COLO829 (cell line): ENCODE results near the gene RNF187.
"Not testable (repeated sequence)": the region's sequence is repeated elsewhere in the genome, so short reads cannot be mapped to it uniquely, and the experiment has no call there.

Experiments used
- DNase-seq: peaks from one replicate; pipeline ENCODE4 v3.0.0; 2012; ENCODE audit warnings: low spot score

Gene RNF187

DNA sequence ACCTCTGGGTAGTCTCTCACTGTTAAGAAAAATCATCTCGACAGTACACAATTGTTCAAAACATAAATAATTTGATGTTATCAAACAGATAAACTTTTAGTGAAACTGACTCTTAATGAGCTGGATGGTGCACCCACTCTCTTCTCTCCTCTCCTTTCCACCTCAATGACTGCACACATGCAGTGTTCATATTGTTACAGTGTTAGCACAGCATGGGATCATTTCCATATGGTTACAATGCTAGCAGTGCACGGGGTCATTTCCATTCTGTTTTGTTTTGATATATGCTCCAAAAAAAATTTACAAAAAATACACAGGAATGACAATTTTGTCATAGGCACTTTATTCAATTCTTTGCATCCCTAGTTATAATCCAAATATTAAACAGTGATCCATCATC, 26.4 kb upstream of the RNF187 start:
- DNase-seq = no peak

DNA sequence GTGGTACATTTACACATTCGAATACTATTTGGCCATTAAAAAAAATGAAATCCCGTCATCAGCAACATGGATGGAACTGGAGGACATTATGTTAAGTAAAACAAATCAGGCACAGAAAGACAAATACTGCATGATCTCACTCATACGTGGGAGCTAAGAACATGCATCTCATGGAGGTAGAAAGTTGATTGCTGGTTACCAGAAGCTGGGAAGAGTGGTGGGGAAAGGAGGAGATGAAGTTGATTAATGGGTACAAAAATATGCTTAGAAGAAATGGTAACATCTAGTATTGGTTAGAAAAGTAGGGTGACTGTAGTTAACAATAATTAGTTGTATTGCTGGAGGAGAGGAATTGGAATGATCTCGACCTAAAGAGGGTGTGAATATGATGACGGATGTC, 24.6 kb upstream of the RNF187 start:
- no peak for DNase-seq

DNA sequence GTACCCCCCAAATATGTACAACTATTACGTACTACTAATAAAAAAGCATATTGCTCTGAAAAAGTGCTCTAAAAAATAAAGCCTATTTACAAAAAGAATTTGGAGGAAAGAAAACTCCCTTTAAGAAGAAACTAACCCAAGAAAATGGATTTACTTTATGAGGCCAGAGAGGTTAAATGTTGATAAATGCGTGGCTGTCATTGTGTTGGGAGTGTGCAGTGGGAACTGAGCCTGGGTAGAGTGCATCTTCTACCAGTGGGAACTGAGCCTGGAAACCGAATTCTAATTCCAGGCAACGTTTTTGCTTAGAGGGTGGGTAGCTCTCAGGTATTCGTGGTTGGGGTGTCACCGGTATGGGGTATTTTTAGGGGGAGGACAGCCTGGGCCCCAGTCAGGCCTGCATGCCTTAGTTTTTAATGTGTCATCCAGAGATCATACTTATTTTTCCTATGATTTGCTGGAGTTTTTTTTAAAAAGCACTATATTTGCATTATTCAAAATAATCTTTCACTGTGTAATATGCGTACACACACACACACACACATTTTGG, 24.1 kb upstream of the RNF187 start:
- DNase-seq = no peak

DNA sequence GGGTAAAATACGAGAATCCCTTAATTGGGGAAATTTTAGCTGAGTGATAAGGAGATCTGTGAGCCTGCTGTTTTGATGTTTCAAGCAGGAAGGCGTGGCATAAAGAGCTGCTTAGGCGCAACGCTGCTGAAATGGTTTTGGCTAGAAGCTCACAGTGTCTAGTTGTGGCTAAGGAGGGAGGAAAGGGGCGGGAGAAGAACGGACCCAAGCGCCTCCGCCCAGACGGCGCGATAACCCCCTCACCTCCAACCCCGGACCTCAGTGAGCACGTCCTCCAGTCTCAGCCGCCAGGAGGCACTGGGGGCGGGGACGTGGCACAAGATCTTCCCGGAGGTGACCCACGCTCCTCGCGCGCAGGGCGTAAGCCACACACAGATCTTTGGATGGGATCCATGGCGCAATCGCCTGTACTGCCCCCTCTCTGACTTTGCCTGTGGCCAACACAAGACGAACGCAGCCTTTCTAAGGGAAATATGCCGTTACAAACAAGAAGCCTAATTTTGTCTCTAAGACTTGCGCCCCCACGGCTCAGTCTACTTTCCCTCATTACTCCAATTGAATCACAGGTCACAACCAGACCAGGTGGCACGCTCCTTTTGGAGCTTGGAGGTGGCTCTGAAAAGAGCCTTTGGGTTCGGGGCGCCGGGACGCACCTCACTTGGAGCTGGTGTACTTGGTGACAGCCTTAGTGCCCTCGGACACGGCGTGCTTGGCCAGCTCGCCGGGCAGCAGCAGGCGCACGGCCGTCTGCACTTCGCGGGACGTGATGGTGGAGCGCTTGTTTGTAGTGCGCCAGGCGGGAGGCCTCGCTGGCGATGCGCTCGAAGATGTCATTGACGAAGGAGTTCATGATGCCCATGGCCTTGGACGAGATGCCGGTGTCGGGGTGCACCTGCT, 23.4 kb upstream of the RNF187 start:
- DNase-seq = no peak

DNA sequence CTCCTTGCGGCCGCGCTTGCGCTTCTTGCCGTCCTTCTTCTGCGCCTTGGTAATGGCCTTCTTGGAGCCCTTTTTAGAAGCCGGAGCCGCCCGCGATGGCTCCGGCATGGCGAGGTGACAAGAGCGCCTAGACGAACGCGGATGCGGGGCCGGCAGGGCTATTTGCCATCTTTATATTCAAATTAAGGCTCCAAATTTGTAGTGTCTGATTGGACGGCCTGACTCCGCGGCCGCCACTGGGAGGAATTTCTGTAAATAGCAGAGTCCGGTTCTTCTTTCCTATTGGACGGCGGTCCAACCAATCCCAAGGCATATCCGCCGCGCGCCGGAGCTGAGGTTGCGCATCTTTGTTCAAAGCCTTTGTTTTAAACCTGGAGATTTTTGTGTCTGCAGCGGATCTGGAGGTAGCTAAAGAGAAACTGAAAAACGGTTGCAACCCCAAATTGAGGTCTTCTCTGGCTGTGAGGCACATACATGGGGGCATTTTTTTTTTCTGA, 22.6 kb upstream of the RNF187 start:
- DNase-seq = peak; percentile 52

DNA sequence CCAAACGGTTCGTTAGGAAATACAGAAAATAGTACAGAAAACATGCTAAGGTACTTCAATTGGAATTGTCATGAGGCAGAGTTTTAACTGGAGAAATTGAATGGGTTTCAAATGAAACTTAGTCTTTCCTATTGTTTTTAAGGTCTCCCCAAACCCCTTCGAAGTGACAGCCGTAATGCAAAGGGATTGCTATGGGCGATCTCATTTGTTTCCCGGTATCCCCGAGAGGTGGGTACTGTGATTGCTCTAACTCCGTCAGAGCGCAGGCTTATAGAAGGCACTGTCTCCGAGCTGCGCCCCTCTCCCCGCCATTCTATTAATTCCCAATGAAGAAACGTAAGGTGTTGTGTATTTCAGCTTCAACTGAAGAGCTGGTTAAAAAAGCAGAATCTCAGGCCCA, 22.0 kb upstream of the RNF187 start:
- DNase-seq = no peak

DNA sequence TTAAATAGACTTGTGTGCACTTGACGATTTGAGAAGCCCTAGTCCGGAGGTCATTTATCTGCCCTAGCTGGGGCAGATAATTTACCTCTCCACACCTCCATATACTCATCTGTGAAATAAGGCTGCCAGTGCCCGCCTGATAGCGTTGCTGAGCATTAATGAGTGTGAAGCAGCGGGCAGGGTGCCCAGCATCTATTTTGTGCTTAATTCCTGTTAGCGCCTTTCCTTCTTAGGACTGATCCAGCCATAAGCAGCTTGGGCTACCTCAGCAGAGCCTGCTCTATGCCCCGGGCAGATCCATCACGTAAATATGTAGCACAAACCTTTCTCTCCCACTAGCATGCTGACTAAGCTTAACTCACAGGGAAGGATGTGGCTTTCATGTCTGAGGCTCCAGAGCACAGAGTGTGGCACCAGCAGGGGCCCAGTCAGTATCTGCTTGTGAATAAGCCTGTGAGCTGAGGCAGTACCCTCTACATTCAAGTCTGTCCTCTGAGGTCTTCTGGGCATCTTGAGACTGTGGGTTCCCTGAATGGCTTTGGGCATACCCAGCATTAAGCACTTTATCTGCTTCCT, 21.5 kb upstream of the RNF187 start:
- no peak for DNase-seq

DNA sequence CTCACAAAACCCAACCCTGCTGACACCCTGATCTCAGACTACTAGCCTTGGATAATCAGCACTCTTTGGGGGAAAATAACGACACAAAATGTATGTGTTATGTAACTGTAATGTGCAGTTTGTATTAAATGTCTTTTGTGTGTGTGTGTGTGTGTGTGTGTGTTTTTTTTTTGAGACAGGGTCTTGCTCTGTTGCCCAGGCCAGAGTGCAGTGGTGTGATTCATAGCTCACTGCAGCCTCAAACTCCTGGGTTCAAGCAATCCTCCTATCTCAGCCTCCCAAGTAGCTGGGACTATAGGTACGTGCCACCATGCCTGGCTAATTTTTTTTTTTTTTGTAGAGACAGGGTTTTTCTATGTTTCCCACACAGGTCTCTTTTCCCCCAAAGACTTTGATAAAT, 19.0 kb upstream of the RNF187 start:
- not testable (repeated sequence) for DNase-seq

DNA sequence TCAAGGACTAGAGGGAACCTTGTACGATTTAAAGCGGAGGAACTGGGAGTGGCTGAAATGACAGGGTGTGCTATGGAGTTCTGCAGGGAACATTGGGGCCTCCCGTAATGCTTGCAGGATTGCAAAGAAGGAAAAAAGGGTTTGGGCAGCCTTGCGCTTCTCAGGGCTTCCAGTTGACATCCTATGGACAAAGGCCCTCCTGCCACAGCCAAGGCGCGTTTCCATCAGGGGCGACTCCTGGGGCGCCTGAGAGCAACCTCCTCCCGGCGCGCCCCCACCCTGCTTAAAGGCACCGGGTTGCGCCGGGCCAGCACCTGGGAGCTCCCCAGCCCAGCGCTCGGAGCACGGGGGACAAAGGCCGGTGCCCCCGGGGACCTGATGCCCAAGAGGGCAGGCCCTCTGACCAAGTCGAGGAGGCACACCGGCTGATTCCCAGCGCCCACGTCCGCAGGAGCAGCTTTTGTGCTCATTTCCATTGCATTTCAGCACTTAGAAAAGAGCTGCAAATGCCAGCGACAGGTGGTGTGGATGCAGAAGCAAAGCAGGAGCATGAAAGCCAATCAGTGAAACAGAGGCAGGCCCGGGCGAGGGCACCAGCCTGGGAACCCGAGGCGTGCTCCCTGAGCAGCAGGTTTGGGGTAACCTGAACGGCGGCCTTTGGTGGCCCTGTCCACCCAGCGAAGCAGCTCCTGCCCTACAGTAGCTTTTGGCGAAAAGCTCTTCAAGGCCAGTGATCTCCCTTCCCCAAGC, 17.6 kb upstream of the RNF187 start:
- DNase-seq = no peak

DNA sequence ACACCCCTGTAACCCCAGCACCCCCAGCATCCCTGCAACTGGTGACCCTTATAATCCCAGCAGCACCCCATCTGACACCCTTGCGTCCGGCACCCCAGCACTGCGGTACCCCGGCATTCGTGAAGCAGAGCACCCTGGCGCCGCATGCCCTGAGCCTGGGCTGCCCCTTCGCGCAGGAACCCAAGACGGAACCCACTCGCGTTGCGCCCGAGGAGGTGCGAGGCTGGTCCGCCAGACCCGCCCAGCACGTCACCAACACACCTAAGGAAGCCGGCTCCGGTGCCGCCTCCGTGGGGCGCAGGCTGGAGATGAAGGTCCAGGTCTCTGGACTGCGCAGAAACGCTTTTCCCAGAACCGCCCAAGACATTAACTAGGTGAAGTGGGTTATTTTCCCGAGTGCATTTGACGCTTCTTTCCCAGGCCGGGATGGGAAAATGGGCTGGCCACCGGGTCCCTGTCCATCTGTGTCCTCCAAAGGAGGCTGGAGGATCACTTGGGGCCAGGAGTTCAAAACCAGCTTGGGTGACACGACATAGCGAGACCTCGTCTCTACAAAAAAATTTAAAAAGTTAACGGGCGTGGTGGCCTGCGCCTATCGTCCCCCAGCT, 15.9 kb upstream of the RNF187 start:
- DNase-seq = no peak

DNA sequence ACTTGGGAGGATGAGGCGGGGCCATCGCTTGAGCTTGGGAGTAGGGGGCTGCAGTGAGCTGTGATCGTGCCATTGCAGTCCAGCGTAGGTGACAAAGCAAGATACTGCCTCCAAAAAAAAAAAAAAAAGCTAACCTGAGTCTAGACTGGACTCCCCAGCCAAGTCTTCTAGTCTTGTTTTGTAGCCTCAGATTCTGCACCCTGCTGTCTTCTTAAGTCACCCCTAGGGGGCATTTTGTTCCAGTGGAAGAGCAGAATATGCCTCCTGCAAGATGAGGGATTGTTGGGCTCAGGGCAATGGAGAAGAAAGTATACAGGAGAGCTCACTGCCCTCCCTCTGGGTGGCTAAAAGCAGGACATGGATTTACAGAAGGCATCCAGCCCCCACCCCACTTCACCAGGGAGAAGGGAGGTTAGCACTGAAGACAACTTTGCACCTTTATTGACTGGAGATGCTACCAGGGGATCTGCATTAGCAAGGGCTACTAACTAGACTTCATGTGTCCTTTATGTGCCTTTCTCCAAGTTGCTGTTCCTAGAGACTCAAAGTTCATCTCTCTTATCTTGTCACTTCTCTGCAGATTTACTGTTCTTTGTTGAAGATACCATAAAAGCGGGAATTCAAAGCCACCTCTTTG, 15.3 kb upstream of the RNF187 start:
- peak; percentile 65 for DNase-seq

DNA sequence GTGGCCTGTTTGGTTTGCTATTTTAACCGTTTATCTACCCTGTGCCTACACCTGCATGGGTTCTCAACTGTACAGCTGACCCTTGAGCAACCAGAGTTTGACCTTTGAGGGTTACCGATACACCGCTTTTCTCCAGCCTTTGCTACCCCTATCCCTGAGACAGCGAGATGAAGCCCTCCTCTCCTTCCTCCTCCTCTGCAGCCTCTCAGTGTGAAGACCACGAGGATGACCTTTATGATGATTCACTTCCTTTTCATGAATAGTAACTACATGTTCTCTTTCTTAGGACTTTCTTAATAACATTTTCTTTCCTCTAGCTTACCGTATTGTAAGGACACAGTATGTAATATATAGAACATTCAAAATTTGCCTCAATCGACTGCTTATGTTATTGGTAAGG, 14.5 kb upstream of the RNF187 start:
- DNase-seq = peak; percentile 60

DNA sequence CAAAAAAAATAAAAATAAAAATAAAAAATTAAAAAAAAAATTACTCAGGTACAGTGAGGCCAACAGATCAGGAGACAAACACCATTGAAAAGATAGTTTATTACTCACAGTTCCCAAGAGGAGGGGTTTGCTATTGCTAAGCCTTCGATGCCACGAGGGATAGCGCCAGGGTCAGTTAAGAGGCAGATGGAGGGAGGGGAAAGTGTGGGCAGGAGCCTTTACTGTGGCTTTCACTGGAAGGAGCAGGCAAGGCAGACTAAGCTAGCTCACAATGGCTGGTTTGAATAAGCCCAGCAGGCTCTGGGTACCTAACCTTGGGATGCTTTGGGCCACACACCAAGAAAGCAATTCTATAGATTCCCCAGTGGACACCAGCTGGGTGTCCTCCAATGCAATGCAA, 12.7 kb upstream of the RNF187 start:
- no peak for DNase-seq

DNA sequence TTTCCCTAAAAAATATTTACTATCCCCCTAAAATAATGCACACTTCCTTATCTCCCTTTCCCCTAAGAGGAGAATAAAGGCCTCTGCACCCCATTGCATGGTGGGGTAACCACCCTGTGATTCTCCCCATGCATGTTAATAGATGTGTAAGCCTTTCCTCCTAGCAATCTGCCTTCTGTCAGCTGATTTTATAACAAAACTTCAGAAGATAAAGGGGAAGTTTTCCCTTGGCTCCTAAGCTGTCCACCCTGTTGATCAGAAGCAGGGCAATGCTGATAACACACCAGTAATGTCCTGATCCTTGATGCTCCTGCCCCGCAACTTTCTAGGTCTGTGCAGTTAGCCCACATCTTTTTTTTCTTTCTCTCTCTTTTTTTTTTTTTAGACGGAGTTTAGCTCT, 11.4 kb upstream of the RNF187 start:
- DNase-seq = no peak

DNA sequence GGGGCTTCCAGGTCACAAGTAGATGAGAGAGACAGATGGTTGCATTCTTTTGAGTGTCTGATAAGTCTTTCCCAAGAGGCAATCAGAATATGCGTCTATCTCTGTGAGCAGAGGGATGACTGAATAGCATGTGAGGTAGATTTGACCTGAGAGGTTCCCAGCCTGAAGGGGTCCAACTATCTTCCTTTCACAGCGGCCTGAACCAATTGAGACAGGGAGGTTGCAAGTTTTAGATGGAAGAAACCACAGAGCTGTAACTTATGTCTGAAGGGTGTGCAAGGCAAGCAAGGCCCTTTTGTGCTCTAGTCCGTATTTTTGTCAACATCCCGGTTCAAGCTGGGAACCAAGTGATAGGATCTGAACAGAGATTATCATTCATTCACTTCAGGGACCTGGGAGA, 9.9 kb upstream of the RNF187 start:
- DNase-seq = no peak

DNA sequence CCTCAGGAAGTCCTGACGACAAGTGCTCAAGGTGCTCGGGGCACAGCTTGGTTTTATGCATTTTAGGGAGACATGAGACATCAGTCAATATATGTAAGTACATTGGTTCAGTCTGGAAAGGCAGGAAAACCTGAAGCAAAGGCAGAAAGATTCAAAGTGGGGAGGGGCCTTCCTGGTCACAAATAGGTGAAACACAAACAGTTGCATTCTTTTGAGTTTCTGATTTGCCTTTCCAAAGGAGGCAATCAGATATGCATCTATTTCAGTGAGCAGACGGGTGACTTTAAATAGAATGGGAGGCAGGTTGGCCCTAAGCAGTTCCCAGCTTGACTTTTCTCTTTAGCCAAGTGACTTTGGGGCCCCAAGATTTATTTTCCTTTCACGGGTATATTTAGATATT, 8.9 kb upstream of the RNF187 start:
- no peak for DNase-seq

DNA sequence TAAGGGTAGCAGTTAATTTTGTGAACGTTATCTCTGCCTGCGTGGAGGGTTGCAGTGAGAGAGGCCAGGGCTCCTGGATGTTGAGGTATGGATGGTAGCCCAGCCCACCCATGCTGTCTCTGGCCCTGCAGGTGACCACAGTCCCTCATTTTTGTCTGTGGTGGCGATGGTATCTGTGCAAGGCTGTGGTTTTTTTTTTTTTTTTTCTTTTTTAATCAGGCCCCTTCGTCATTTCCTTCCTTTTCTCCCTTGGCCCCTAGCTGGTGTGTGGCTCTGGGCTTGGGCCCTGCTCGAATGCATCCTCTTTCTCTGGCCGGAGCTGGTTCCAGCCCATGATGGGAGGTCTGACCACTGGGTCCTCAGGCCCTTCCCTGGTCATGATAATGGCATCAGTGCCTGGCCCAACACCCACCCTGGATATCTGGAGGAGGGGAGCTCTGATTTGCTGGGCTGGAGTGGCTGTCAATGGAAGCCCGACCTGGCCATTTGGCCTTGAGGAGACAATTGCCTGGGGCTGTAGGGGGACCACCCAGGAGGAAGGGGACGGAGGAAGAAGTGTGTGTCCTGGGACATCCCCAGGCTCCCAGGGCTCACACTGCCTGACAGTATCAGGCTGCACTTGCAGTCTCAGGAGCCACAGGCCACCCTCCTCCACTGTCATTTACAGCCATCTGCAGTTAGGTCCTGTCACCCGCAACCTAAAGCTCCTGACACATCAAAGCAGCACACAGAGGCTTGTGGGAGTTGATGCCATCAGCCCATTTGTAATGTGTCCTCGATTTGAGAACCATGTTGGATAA, 8.1 kb upstream of the RNF187 start:
- DNase-seq = no peak

DNA sequence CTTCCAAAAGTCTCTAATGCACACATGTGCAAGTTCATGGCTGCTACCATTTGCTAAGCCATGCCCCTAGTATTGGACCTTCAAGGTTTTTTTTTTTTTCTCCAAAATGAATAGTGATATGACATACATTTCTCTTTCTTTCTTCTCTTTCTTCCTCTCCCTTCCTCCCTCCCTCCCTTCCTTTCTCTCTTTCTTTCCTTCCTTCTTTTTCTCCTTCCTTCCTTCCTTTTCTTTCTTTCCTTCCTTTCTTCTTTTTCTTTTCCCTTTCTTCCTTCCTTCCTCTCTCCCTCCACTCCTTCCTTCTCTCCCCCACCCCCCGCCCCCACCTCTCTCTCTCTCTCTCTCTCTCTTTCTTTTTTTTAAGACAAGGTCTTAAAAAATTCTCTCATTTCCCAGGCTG, 3.4 kb upstream of the RNF187 start:
- no peak for DNase-seq

DNA sequence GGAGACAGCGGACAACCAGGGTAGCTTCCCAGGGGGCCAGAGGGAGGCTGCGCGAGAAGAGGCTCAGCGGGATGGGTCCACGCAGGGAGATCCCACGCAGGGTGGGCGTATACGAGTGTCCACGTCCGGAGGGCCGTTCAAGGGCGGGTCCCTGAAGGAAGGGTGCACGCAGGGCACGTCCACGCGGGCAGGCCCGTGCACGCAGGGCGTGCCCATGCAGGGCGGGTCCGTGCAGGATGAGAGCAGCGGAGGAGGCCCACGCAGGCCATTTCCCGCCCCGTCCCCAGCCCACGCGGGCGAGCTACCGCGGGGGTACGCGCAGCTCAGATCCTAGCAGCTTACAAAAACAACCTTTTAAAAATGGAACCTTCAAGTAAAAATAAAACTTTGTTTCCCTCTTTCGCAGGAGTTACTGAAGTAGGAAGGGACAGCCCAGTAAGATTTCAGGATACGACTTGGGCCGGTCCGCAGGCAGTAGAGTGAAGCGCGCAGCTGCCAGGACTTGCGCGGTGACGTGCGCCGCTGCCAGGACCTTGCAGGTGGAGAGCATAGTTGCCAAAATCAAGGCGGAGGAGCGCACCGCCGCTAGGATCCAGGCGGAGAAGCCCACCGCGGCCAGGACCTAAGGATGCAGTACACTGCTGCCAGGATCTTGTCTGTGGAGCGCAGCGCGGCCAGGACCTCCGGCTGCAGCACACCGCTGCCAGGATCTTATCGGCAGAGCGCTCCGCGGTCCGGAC, 416 bp upstream of the RNF187 start:
- peak; percentile 79 for DNase-seq
